NT2/D1 (cell line): ENCODE measurements around the gene DIAPH3.

Experiments
- YY1 ChIP-seq: IDR thresholded peaks from 2 replicates; pipeline ENCODE4 v1.6.1; 2011; ENCODE audit not compliant: insufficient read length, insufficient read depth
- ZNF274 ChIP-seq: IDR thresholded peaks from 2 replicates; pipeline ENCODE4 v1.6.1; 2011; ENCODE audit warnings: mild to moderate bottlenecking, low read depth, low read length

- TF ChIP-seq YY1, result no peak
- TF ChIP-seq ZNF274, result no peak
Observed at GRCh38 chr13:59715611-59716010, 448.1 kb downstream of the DIAPH3 start.
